ENCODE measurements around the gene GRAMD1B.
"Not testable (repeated sequence)": the region's sequence is repeated elsewhere in the genome, so short reads cannot be mapped to it uniquely, and the experiment has no call there.

Gene GRAMD1B

DNA sequence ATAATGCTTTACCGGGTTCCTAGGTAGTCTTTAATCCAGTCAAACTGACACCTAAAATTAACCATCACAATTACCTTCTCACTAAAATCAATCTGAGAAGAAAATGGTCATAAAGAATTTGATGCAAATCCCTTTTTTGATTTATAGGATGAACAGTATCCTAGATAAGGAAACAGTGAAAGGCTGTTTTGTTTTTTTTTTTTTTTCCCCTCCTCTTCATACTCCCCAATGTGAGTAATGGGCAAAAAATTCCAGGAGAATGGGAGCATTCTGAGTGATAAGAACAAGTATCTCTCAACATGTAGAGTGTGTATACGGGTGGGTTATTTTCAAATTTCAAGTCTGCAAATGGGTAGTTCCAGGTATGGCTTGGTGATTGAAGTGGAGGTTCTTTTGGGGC is 28.4 kb downstream of the GRAMD1B start:
- H3K4me1 ChIP-seq (ENCODE audit: control insufficient read depth in 2 of 2, insufficient read depth in 2 of 2, low read length in 2 of 2): peaks cover 0 to 3% of the 10 kb centered on the region in 2 donors
- H3K36me3 ChIP-seq (ENCODE audit: control insufficient read depth in 2 of 2, insufficient read depth in 2 of 2, low read length in 2 of 2): no peaks in the 10 kb centered on the region
- H3K9me3 ChIP-seq (ENCODE audit: control insufficient read depth in 2 of 2, low read length in 2 of 2): no peaks in the 10 kb centered on the region
- H3K9ac ChIP-seq (ENCODE audit: low read depth in 1 of 2, low read length in 2 of 2): no peak overlapping the region
- no peaks in the 10 kb centered on the region for H3K27me3 ChIP-seq (ENCODE audit: control insufficient read depth in 2 of 2, insufficient read depth in 2 of 2, low read length in 2 of 2)
- no peak overlapping the region for H3K27ac ChIP-seq (ENCODE audit: low read depth in 2 of 2, low read length in 2 of 2)
- no peak overlapping the region for H3K4me3 ChIP-seq (ENCODE audit: low read length in 2 of 2)

DNA sequence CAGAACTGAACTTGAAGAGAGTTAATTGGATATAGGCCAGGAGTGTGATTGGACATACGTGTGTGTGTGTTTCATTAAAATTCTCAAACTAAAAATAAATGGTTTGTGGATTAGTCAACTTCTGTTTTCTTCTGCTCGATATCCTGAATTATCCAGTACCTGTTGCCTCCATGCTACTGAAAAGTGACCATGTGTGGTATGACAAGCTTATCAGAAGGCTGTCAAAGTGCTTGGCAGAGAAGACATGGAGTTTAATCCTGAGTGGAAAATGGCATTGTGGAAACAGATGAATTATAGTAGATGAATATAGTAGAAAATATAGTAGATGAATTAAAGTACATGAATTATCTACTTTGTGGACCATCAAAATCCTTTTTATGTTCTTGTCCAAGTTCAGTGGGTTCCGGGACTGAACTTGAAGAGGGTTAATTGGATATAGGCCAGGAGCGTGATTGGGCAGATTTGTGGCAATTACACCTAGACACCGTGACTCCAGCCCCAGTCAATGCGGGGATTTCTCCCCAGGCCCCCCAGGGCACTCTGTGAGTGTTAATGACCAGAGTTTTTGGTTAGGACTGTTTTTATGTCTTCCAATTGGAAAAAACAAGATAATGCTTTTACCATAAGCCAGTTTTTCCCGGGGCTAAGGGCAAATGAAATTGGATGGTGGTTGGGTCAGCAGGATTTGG is 30.1 kb downstream of the GRAMD1B start:
- no peaks in the 10 kb centered on the region for H3K36me3 ChIP-seq (ENCODE audit: control insufficient read depth in 2 of 2, insufficient read depth in 2 of 2, low read length in 2 of 2)
- H3K4me3 ChIP-seq (ENCODE audit: low read length in 2 of 2): no peak overlapping the region
- no peak overlapping the region for H3K9ac ChIP-seq (ENCODE audit: low read depth in 1 of 2, low read length in 2 of 2)
- H3K27me3 ChIP-seq (ENCODE audit: control insufficient read depth in 2 of 2, insufficient read depth in 2 of 2, low read length in 2 of 2): no peaks in the 10 kb centered on the region
- no peaks in the 10 kb centered on the region for H3K9me3 ChIP-seq (ENCODE audit: control insufficient read depth in 2 of 2, low read length in 2 of 2)
- no peak overlapping the region for H3K27ac ChIP-seq (ENCODE audit: low read depth in 2 of 2, low read length in 2 of 2)
- peaks cover 0 to 3% of the 10 kb centered on the region in 2 donors for H3K4me1 ChIP-seq (ENCODE audit: control insufficient read depth in 2 of 2, insufficient read depth in 2 of 2, low read length in 2 of 2)

DNA sequence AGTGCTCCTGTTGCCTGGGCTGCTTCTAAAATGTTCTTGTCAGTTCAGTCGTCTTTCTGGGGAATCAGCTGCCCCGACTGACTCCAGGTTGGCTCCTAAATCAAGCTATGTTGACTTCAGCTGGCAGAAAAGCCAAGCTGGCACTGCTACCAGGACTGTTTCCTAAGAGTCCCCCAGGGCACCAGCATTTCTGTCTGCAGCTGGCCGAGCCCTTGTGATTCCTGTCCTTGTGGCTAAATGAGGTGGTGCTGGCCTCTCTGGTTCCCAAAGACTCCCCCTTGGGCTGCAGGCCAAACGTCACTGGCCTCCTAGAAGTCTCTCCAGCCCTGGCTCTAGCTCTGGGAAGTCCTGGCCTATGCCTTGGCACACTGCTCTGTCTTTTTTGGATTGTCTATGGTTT is 31.1 kb downstream of the GRAMD1B start:
- Histone ChIP-seq H3K27ac (ENCODE audit: low read depth in 2 of 2, low read length in 2 of 2) (no peak overlapping the region), H3K36me3 (ENCODE audit: control insufficient read depth in 2 of 2, insufficient read depth in 2 of 2, low read length in 2 of 2) (no peaks in the 10 kb centered on the region), H3K4me3 (ENCODE audit: low read length in 2 of 2) (no peak overlapping the region), H3K9ac (ENCODE audit: low read depth in 1 of 2, low read length in 2 of 2) (no peak overlapping the region), H3K27me3 (ENCODE audit: control insufficient read depth in 2 of 2, insufficient read depth in 2 of 2, low read length in 2 of 2) (no peaks in the 10 kb centered on the region), H3K4me1 (ENCODE audit: control insufficient read depth in 2 of 2, insufficient read depth in 2 of 2, low read length in 2 of 2) (peaks cover 0 to 3% of the 10 kb centered on the region in 2 donors), H3K9me3 (ENCODE audit: control insufficient read depth in 2 of 2, low read length in 2 of 2) (no peaks in the 10 kb centered on the region)

DNA sequence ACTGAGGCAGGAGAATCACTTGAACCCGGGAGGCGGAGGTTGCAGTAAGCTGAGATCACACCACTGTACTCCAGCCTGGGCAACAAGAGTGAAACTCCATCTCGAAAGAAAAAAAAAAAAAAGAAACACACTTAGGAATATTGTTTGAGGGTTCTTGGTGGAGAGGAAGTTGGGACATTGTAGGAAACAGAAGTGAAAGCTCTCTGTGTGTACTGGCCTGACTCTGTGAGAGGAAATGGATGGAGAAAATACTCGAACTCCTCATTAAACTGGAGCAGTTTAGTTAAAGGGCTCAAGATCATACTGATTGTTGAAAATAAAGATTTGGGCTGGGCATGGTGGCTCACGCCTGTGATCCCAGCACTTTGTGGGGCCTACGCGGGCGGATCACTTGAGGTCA is 35.6 kb downstream of the GRAMD1B start:
- H3K4me3 ChIP-seq (ENCODE audit: low read length in 2 of 2); H3K36me3 ChIP-seq (ENCODE audit: control insufficient read depth in 2 of 2, insufficient read depth in 2 of 2, low read length in 2 of 2); H3K4me1 ChIP-seq (ENCODE audit: control insufficient read depth in 2 of 2, insufficient read depth in 2 of 2, low read length in 2 of 2); H3K27ac ChIP-seq (ENCODE audit: low read depth in 2 of 2, low read length in 2 of 2); H3K9ac ChIP-seq (ENCODE audit: low read depth in 1 of 2, low read length in 2 of 2); H3K9me3 ChIP-seq (ENCODE audit: control insufficient read depth in 2 of 2, low read length in 2 of 2); H3K27me3 ChIP-seq (ENCODE audit: control insufficient read depth in 2 of 2, insufficient read depth in 2 of 2, low read length in 2 of 2): not testable (repeated sequence)

DNA sequence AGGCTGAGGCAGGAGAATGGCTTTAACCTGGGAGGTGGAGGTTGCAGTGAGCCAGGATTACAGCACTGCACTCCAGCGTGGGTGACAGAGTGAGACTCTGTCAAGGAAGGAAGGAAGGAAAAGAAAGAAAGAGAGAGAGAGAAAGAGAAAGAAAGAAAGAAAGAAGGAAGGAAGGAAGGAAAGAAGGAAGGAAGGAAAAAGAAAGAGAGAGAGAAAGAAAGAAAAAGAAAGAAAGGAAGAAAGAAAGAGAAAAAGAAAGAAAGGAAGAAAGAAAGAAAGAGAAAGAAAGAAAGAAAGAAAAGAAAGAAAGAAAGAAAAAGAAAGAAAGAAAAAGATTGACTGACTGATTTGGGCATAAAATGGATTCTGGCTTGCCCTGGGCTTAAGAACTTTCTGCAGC is 36.1 kb downstream of the GRAMD1B start:
- H3K27me3 ChIP-seq (ENCODE audit: control insufficient read depth in 2 of 2, insufficient read depth in 2 of 2, low read length in 2 of 2); H3K4me1 ChIP-seq (ENCODE audit: control insufficient read depth in 2 of 2, insufficient read depth in 2 of 2, low read length in 2 of 2); H3K27ac ChIP-seq (ENCODE audit: low read depth in 2 of 2, low read length in 2 of 2); H3K4me3 ChIP-seq (ENCODE audit: low read length in 2 of 2); H3K9me3 ChIP-seq (ENCODE audit: control insufficient read depth in 2 of 2, low read length in 2 of 2); H3K36me3 ChIP-seq (ENCODE audit: control insufficient read depth in 2 of 2, insufficient read depth in 2 of 2, low read length in 2 of 2); H3K9ac ChIP-seq (ENCODE audit: low read depth in 1 of 2, low read length in 2 of 2): not testable (repeated sequence)

DNA sequence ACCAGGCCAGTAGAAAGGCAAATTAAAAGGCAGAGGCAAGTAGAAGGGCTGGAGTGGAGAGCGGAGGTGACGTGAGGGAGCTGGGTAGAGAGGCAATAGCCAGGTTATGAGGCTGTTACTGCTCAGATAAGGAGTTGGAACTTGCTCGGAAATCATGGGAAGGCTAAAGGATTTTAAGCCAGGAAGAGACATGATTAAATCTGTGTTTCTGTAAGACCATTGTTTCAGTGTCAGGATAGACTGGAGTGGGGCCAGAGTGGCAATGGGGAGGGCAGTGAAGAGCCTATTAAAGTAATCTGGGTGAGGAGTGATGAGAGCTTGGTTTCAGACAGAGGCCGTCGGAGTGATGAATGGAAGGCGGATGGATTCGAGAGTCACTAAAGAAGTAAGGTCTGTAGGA is 39.0 kb downstream of the GRAMD1B start:
- Histone ChIP-seq H3K4me1 (ENCODE audit: control insufficient read depth in 2 of 2, insufficient read depth in 2 of 2, low read length in 2 of 2) (no peaks in the 10 kb centered on the region), H3K4me3 (ENCODE audit: low read length in 2 of 2) (no peak overlapping the region), H3K9me3 (ENCODE audit: control insufficient read depth in 2 of 2, low read length in 2 of 2) (no peaks in the 10 kb centered on the region), H3K9ac (ENCODE audit: low read depth in 1 of 2, low read length in 2 of 2) (no peak overlapping the region), H3K27me3 (ENCODE audit: control insufficient read depth in 2 of 2, insufficient read depth in 2 of 2, low read length in 2 of 2) (no peaks in the 10 kb centered on the region), H3K27ac (ENCODE audit: low read depth in 2 of 2, low read length in 2 of 2) (no peak overlapping the region), H3K36me3 (ENCODE audit: control insufficient read depth in 2 of 2, insufficient read depth in 2 of 2, low read length in 2 of 2) (no peaks in the 10 kb centered on the region)

DNA sequence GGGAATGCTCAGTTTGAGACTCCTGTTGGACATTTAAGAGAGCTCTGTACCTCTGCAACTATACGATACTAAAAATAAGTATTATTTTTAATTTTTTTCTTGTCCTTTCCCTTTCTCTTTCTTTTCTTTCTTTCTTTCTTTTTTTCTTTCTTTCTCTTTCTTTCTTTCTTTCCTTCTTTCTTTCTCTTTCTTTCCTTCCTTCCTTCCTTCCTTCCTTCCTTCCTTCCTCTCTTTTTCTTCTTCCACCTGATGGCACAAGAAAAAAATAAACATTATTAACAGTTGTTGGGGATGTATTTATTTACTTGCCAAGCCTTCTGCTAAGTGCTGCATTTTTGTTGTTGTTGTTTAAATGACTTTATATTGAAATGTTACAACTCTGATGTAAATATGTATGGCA is 39.5 kb downstream of the GRAMD1B start:
- Histone ChIP-seq H3K27ac (ENCODE audit: low read depth in 2 of 2, low read length in 2 of 2) (no peak overlapping the region), H3K4me1 (ENCODE audit: control insufficient read depth in 2 of 2, insufficient read depth in 2 of 2, low read length in 2 of 2) (no peaks in the 10 kb centered on the region), H3K36me3 (ENCODE audit: control insufficient read depth in 2 of 2, insufficient read depth in 2 of 2, low read length in 2 of 2) (no peaks in the 10 kb centered on the region), H3K9me3 (ENCODE audit: control insufficient read depth in 2 of 2, low read length in 2 of 2) (no peaks in the 10 kb centered on the region), H3K4me3 (ENCODE audit: low read length in 2 of 2) (no peak overlapping the region), H3K27me3 (ENCODE audit: control insufficient read depth in 2 of 2, insufficient read depth in 2 of 2, low read length in 2 of 2) (no peaks in the 10 kb centered on the region), H3K9ac (ENCODE audit: low read depth in 1 of 2, low read length in 2 of 2) (no peak overlapping the region)

DNA sequence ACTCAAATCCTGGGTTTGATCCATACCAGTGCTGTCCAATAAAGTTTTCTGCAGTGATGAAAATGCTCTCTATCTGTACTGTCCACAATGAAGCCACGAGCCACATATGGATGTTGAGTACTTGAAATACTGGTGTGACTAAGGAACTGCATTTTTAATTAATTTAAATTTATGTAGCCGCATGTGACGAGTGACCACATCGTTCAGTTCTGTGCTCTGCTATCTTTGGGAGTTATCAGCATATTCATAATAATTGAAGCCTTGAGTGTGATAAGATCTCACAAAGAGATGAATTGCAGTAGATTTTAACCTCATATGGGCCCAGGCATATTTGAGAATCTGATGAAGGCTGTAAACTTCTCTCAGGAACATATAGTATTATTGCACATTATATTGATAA is 40.8 kb downstream of the GRAMD1B start:
- H3K36me3 ChIP-seq (ENCODE audit: control insufficient read depth in 2 of 2, insufficient read depth in 2 of 2, low read length in 2 of 2): no peaks in the 10 kb centered on the region
- no peaks in the 10 kb centered on the region for H3K9me3 ChIP-seq (ENCODE audit: control insufficient read depth in 2 of 2, low read length in 2 of 2)
- no peak overlapping the region for H3K9ac ChIP-seq (ENCODE audit: low read depth in 1 of 2, low read length in 2 of 2)
- no peaks in the 10 kb centered on the region for H3K27me3 ChIP-seq (ENCODE audit: control insufficient read depth in 2 of 2, insufficient read depth in 2 of 2, low read length in 2 of 2)
- H3K4me1 ChIP-seq (ENCODE audit: control insufficient read depth in 2 of 2, insufficient read depth in 2 of 2, low read length in 2 of 2): no peaks in the 10 kb centered on the region
- H3K27ac ChIP-seq (ENCODE audit: low read depth in 2 of 2, low read length in 2 of 2): no peak overlapping the region
- H3K4me3 ChIP-seq (ENCODE audit: low read length in 2 of 2): no peak overlapping the region

DNA sequence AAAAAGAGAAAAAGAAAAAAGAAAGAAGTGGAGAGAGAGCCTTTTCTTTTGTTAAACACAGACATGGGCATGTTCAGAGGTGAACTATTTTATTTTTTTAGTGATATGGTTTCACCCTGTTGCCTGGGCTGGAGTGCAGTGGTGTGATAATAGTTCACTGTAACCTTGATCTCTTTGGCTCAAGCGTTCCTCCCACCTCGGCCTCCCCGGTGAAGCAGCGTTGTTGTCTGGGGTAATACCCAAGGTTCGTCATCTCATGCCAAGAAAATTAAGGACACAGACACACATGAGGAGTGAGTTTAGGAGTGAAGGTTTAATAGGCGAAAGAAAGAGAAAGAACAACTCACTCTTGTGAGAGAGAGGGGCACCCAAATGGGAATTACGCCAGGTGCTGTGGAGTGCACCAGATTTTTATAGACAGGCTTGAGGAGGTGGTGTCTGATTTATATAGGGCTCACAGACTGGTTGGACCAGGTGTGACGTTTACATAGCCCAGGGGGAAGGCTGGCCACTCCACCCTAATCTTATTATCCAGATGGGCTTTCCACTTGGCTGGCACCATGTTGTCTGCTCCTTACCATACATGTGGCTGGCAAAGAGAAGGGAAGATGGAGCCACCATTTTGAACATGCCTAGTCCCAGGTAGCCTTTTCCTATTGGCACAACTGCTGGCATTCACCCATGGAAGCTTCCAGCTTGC is 42.3 kb downstream of the GRAMD1B start:
- Histone ChIP-seq H3K9me3 (ENCODE audit: control insufficient read depth in 2 of 2, low read length in 2 of 2) (no peaks in the 10 kb centered on the region), H3K27me3 (ENCODE audit: control insufficient read depth in 2 of 2, insufficient read depth in 2 of 2, low read length in 2 of 2) (no peaks in the 10 kb centered on the region), H3K4me1 (ENCODE audit: control insufficient read depth in 2 of 2, insufficient read depth in 2 of 2, low read length in 2 of 2) (no peaks in the 10 kb centered on the region), H3K36me3 (ENCODE audit: control insufficient read depth in 2 of 2, insufficient read depth in 2 of 2, low read length in 2 of 2) (no peaks in the 10 kb centered on the region), H3K4me3 (ENCODE audit: low read length in 2 of 2) (no peak overlapping the region), H3K9ac (ENCODE audit: low read depth in 1 of 2, low read length in 2 of 2) (no peak overlapping the region), H3K27ac (ENCODE audit: low read depth in 2 of 2, low read length in 2 of 2) (no peak overlapping the region)

DNA sequence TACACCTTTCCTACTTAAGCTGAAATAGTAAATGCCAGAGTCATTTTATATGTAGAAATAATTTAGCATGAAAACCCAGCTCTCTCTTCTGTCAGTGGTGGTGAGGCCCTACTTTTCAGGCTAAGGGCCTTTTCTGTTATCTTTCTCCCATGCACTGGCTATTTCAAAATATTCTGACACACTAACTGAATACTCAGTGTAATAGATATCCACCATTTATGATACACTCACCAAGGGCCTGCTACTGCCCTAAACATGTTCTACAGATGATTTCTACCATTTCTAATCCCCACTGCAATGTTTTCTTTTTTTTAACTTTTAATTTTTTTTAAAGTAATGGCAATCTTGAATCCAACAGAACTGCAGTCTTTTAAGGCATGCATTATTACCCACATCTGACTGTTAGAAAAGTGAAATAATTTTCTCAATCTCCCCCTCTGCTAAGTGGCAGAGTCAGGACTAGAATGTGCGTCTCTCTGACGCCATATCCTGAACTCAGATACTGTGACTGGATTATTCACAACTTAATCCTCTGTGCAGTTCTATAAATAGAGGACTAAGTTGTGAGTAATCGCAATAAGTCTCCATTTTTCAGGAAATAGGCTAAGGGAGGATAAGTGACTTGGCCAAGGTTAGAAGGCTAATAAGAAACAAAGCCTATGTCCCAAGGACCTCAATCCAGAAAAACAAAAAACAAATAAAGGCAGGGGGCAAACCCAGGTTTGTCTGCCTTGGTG is 44.0 kb downstream of the GRAMD1B start:
- H3K27ac ChIP-seq (ENCODE audit: low read depth in 2 of 2, low read length in 2 of 2): no peak overlapping the region
- no peaks in the 10 kb centered on the region for H3K9me3 ChIP-seq (ENCODE audit: control insufficient read depth in 2 of 2, low read length in 2 of 2)
- no peaks in the 10 kb centered on the region for H3K27me3 ChIP-seq (ENCODE audit: control insufficient read depth in 2 of 2, insufficient read depth in 2 of 2, low read length in 2 of 2)
- no peak overlapping the region for H3K4me3 ChIP-seq (ENCODE audit: low read length in 2 of 2)
- no peak overlapping the region for H3K9ac ChIP-seq (ENCODE audit: low read depth in 1 of 2, low read length in 2 of 2)
- H3K36me3 ChIP-seq (ENCODE audit: control insufficient read depth in 2 of 2, insufficient read depth in 2 of 2, low read length in 2 of 2): no peaks in the 10 kb centered on the region
- H3K4me1 ChIP-seq (ENCODE audit: control insufficient read depth in 2 of 2, insufficient read depth in 2 of 2, low read length in 2 of 2): peaks cover 0 to 2% of the 10 kb centered on the region in 2 donors
